Measurements from ENCODE around the gene CTDNEP1. TPM values are rescaled to one million over a fixed set of nuclear protein-coding genes. Genes with fewer than 3 reads are reported as not detected.

The CTDNEP1 gene
- polyA plus RNA-seq, 2 of the 4 experiments (the other 2 are of a cell fraction) = 145 to 161 TPM

GRCh38 chr17:7214300-7215135, 37.0 kb downstream of the CTDNEP1 start:
- peak overlapping the region; percentile 61 to 79 for H3K27ac ChIP-seq
- ChIA-PET POLR2A (interaction anchor here (0.5 to 1.2 kb wide), 6 partner anchors 9 to 69 kb away, joined by 3 to 4 read pairs (median 3); partner anchors contain the start of gene DVL2), CTCF (interaction anchor here (0.6 to 3.7 kb wide), 19 partner anchors 10 to 169 kb away, joined by 3 to 24 read pairs (median 5); partner anchors contain the start of genes DVL2, PHF23 and SLC16A11)
- H3K4me3 ChIP-seq = peak overlapping the region; percentile 47
- H3K4me1 ChIP-seq = peaks cover 43% of the 10 kb centered on the region
- H3K4me2 ChIP-seq = peak overlapping the region; percentile 96
- 0% methylated on average over 40 of the region's 45 CpGs for WGBS (ENCODE audit: missing lambda C conversion rate)
- DNase-seq (ENCODE audit: low read depth in 1 of 2, low spot score in 1 of 2) (peak; percentile 99 to 100), FAIRE-seq (peak; percentile 91), ATAC-seq (peak; percentile 75 to 89)
- TF ChIP-seq TFCP2L1 (CRISPR knock-in tag; IDR thresholded peaks at IDR 0.05) (no peak), EHMT2 (IDR thresholded peaks at IDR 0.05; ENCODE audit: low read depth) (no peak), ZFP36 (IDR thresholded peaks at IDR 0.05; ENCODE audit: borderline replicate concordance, partially characterized antibody) (peak; percentile 14), HMGXB4 (CRISPR knock-in tag; IDR thresholded peaks at IDR 0.05; ENCODE audit: borderline replicate concordance) (no peak), RARB (CRISPR knock-in tag; IDR thresholded peaks at IDR 0.05) (no peak), CBX8 (IDR thresholded peaks at IDR 0.05) (no peak), NPAS2 (CRISPR knock-in tag; IDR thresholded peaks at IDR 0.05; ENCODE audit: borderline replicate concordance) (no peak), RNF2 (IDR thresholded peaks at IDR 0.05; ENCODE audit: borderline replicate concordance, low read depth) (no peak), TP53 (CRISPR knock-in tag; IDR thresholded peaks at IDR 0.05) (no peak), POLR2A (IDR thresholded peaks at IDR 0.05; ENCODE audit: low read length) (no peak), GATA3 (IDR thresholded peaks at IDR 0.05; ENCODE audit: borderline replicate concordance) (no peak; the same call in 1 of the 2 replicates), SREBF2 (IDR thresholded peaks at IDR 0.05) (no peak), CTCF (IDR thresholded peaks at IDR 0.05) (peak; percentile 53), RAD21 (conservative IDR thresholded peaks at IDR 0.05 in 1 of 2, IDR thresholded peaks at IDR 0.05 in 1 of 2) (peak; percentile 34 to 42; a peak in 2 of 5 replicates), KDM1A (IDR thresholded peaks at IDR 0.05; ENCODE audit: low read depth) (peak; percentile 30; the same call in 1 of the 2 replicates), PHF8 (IDR thresholded peaks at IDR 0.05; ENCODE audit: borderline replicate concordance, low read depth) (no peak), USF2 (IDR thresholded peaks at IDR 0.05) (no peak), MYC (IDR thresholded peaks at IDR 0.05; ENCODE audit: borderline replicate concordance, low read length) (peak; percentile 58; the same call in 1 of the 2 replicates), MAZ (IDR thresholded peaks at IDR 0.05; ENCODE audit: borderline replicate concordance, low read depth, low read length) (peak; percentile 56; the same call in 1 of the 2 replicates), CHD2 (IDR thresholded peaks at IDR 0.05; ENCODE audit: low read length, partially characterized antibody) (peak; percentile 64), HEYL (CRISPR knock-in tag; IDR thresholded peaks at IDR 0.05) (no peak), MAX (IDR thresholded peaks at IDR 0.05) (peak; percentile 70), POLR2AphosphoS2 (conservative IDR thresholded peaks at IDR 0.05; ENCODE audit: low read length) (no peak), SMC3 (IDR thresholded peaks at IDR 0.05) (peak; percentile 39), FOXS1 (CRISPR knock-in tag; IDR thresholded peaks at IDR 0.05) (no peak), RFX5 (IDR thresholded peaks at IDR 0.05) (peak; percentile 97)
- no peaks in the 10 kb centered on the region for H3K9me3 ChIP-seq
